Thyroid gland (tissue), 4 donors: ENCODE measurements around the gene IFNK. TPM values are rescaled to one million over a fixed set of nuclear protein-coding genes. Genes with fewer than 3 reads are reported as not detected.

ENCODE experiments used
- DNase-seq, 2 donors: peaks; one replicate each; pipeline ENCODE4 v3.0.0-alpha.2; 2019
- H3K27ac ChIP-seq, 3 donors: fragments of 200-600 bp; sonication (generic); 1 replicate in 2 of 3; 2 replicates in 1 of 3; pipeline ENCODE4 v1.5.1; 2016 to 2019; ENCODE audit warnings: mild to moderate bottlenecking in 1 of 3, moderate library complexity in 1 of 3
- H3K27me3 ChIP-seq: fragments of 200-600 bp; sonication (generic); one replicate; pipeline ENCODE4 v1.5.1; 2019
- H3K36me3 ChIP-seq, 2 donors: fragments of 200-600 bp; sonication (generic); one replicate each; pipeline ENCODE4 v1.5.1; 2016 to 2019
- H3K4me1 ChIP-seq, 2 donors: fragments of 200-600 bp; sonication (generic); one replicate each; pipeline ENCODE4 v1.5.1; 2017 to 2019
- H3K4me3 ChIP-seq, 3 donors: fragments of 200-600 bp; sonication (generic); replicated peaks in 1 of 3; 1 replicate in 2 of 3; 2 replicates in 1 of 3; pipeline ENCODE4 v1.5.1; 2016; ENCODE audit warnings: mild to moderate bottlenecking in 1 of 3
- H3K9me3 ChIP-seq: fragments of 200-600 bp; sonication (generic); one replicate; pipeline ENCODE4 v1.5.1; 2017
- POLR2A ChIP-seq, 2 donors: fragments of 450-650 bp; IDR thresholded peaks; one replicate each; pipeline ENCODE4 v1.6.1; 2017; ENCODE audit warnings: antibody characterized with exemption in 2 of 2, mild to moderate bottlenecking in 2 of 2, moderate library complexity in 1 of 2
- WGBS, 2 donors: methylation state at CpG; one replicate each; pipeline ENCODE4 v1.1.5; 2017; 5-methylcytosine and 5-hydroxymethylcytosine counted together
- intact Hi-C: fragments of 100-400 bp; cut with DNase I; formaldehyde crosslinking; loops from one replicate; pipeline ENCODE4 v1.15.1; 2023
- total RNA-seq, 4 donors: library from RNA; depleted of rRNA; stranded (reverse); fragments of >200 nt; gene quantifications; one replicate each; pipeline ENCODE4 v1.2.3, GENCODE V29; 2016
- TF ChIP-seq, protein P1 (sequence below), 6 experiments: fragments of 200-600 bp in 3 of 6; fragments of 450-650 bp in 3 of 6; sonication (generic) in 3 of 6; IDR thresholded peaks; one replicate each; pipeline ENCODE4 v1.5.1; 2016 to 2019; ENCODE audit warnings: antibody characterized with exemption in 6 of 6, mild to moderate bottlenecking in 2 of 6, inconsistent platforms in 1 of 6, moderate library complexity in 1 of 6

The IFNK gene
- total RNA-seq, 4 donors from 2014 or later: not detected

- no peak for TF ChIP-seq POLR2A (IDR thresholded peaks at IDR 0.05)
- TF ChIP-seq, protein P1, sequence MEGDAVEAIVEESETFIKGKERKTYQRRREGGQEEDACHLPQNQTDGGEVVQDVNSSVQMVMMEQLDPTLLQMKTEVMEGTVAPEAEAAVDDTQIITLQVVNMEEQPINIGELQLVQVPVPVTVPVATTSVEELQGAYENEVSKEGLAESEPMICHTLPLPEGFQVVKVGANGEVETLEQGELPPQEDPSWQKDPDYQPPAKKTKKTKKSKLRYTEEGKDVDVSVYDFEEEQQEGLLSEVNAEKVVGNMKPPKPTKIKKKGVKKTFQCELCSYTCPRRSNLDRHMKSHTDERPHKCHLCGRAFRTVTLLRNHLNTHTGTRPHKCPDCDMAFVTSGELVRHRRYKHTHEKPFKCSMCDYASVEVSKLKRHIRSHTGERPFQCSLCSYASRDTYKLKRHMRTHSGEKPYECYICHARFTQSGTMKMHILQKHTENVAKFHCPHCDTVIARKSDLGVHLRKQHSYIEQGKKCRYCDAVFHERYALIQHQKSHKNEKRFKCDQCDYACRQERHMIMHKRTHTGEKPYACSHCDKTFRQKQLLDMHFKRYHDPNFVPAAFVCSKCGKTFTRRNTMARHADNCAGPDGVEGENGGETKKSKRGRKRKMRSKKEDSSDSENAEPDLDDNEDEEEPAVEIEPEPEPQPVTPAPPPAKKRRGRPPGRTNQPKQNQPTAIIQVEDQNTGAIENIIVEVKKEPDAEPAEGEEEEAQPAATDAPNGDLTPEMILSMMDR (IDR thresholded peaks at IDR 0.05): no peak
- Histone ChIP-seq H3K4me3 (no peak overlapping the region), H3K27ac (no peak overlapping the region), H3K9me3 (no peaks in the 10 kb centered on the region), H3K36me3 (peaks cover 0 to 13% of the 10 kb centered on the region in 2 donors), H3K4me1 (no peaks in the 10 kb centered on the region), H3K27me3 (no peaks in the 10 kb centered on the region)
- no peak for DNase-seq
- 80 to 84% methylated on average over 3 of the region's 3 CpGs for WGBS, 2 donors
- intact Hi-C loops: no loop called here
These were observed 37.6 kb downstream of the IFNK start for GRCh38 chr9:27561685-27562084.

GRCh38 chr9:27563738-27564430 is 39.8 kb downstream of the IFNK start:
- H3K36me3 ChIP-seq: peaks cover 0 to 3% of the 10 kb centered on the region in 2 donors
- H3K9me3 ChIP-seq: no peaks in the 10 kb centered on the region
- DNase-seq: no peak
- 89 to 96% methylated on average over 4 of the region's 4 CpGs for WGBS, 2 donors
- H3K4me1 ChIP-seq: no peaks in the 10 kb centered on the region
- H3K27me3 ChIP-seq: no peaks in the 10 kb centered on the region
- H3K27ac ChIP-seq: no peak overlapping the region
- intact Hi-C loops: no loop called here
- H3K4me3 ChIP-seq: no peak overlapping the region
- TF ChIP-seq, protein P1 (IDR thresholded peaks at IDR 0.05): no peak
- TF ChIP-seq POLR2A (IDR thresholded peaks at IDR 0.05): no peak

GRCh38 chr9:27564670-27565069 is 40.6 kb downstream of the IFNK start:
- TF ChIP-seq, protein P1 (IDR thresholded peaks at IDR 0.05): no peak
- no peak for TF ChIP-seq POLR2A (IDR thresholded peaks at IDR 0.05)
- Histone ChIP-seq H3K27ac (no peak overlapping the region), H3K4me1 (no peaks in the 10 kb centered on the region), H3K27me3 (no peaks in the 10 kb centered on the region), H3K9me3 (no peaks in the 10 kb centered on the region), H3K4me3 (no peak overlapping the region), H3K36me3 (peaks cover 0 to 3% of the 10 kb centered on the region in 2 donors)
- intact Hi-C loops: no loop called here
- 81 to 89% methylated on average over 1 of the region's 1 CpG for WGBS, 2 donors
- DNase-seq: no peak

GRCh38 chr9:27565696-27566095 is 41.6 kb downstream of the IFNK start:
- Histone ChIP-seq H3K9me3 (no peaks in the 10 kb centered on the region), H3K27ac (no peak overlapping the region), H3K27me3 (no peaks in the 10 kb centered on the region), H3K4me1 (peaks cover 0 to 2% of the 10 kb centered on the region in 2 donors), H3K36me3 (peaks cover 0 to 3% of the 10 kb centered on the region in 2 donors), H3K4me3 (no peak overlapping the region)
- intact Hi-C loops: no loop called here
- no peak for DNase-seq
- no peak for TF ChIP-seq POLR2A (IDR thresholded peaks at IDR 0.05)
- TF ChIP-seq, protein P1 (IDR thresholded peaks at IDR 0.05): no peak

DNA sequence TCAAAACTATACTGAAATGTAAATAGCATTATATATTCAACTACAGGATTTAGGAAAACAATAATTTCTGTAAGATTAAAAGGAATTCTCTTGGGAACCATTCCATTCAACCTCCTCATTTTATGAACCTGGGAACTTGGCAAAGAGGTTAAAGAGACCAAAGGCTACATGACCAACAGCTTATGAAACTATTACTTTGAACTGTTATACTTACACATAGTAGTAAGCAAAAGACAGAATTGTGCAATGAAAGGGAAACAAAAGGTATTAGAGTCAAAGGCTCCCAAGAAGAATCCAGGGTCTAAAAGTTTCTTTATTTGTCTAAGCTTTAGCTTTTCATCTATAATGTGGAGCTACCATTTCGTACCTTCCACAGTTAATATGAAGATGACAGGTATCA is 42.0 kb downstream of the IFNK start:
- no peak overlapping the region for H3K4me3 ChIP-seq
- 98 to 99% methylated on average over 1 of the region's 1 CpG for WGBS, 2 donors
- H3K27ac ChIP-seq: no peak overlapping the region
- intact Hi-C loops: no loop called here
- H3K27me3 ChIP-seq: no peaks in the 10 kb centered on the region
- H3K9me3 ChIP-seq: no peaks in the 10 kb centered on the region
- no peak for TF ChIP-seq POLR2A (IDR thresholded peaks at IDR 0.05)
- TF ChIP-seq, protein P1 (IDR thresholded peaks at IDR 0.05): no peak
- DNase-seq: no peak
- H3K4me1 ChIP-seq: peaks cover 3 to 6% of the 10 kb centered on the region in 2 donors
- H3K36me3 ChIP-seq: peaks cover 0 to 3% of the 10 kb centered on the region in 2 donors
